ENCODE measurements around the gene EMX1.

- no peak for TF ChIP-seq EZH2 (IDR thresholded peaks at IDR 0.05; ENCODE audit: low read length, missing control alignments)
- no peak for TF ChIP-seq CTCF (conservative IDR thresholded peaks at IDR 0.05 in 1 of 2, IDR thresholded peaks at IDR 0.05 in 1 of 2; ENCODE audit: low read depth in 1 of 2, low read length in 2 of 2)
These were observed 65.6 kb downstream of the EMX1 start for GRCh38 chr2:72982781-72983499.
